HG03354 (cell line): Measurements from ENCODE around the gene PROCA1.
"Not testable (repeated sequence)": the region's sequence is repeated elsewhere in the genome, so short reads cannot be mapped to it uniquely, and the experiment has no call there.

Source experiments
- ATAC-seq: cut with Tn5 transposase; IDR thresholded peaks from one replicate; pipeline ENCODE4 v1.9.1; 2021; ENCODE audit warnings: mild to moderate bottlenecking; ENCODE audit not compliant: unreplicated experiment, poor library complexity, severe bottlenecking

Gene PROCA1

GRCh38 chr17:28744972-28745785 lies 33.5 kb upstream of the PROCA1 start:
- no peak for ATAC-seq

- peak; percentile 36 for ATAC-seq
These were observed 32.6 kb upstream of the PROCA1 start for GRCh38 chr17:28744104-28744971.

GRCh38 chr17:28743243-28744103 lies 31.8 kb upstream of the PROCA1 start, which contains the start of gene TRAF4:
TSS of gene TRAF4 (plus strand) at chr17:28744011. CDS start at chr17:28744113, 102 bp downstream.
- ATAC-seq, result peak; percentile 64

- no peak for ATAC-seq
These were observed 30.0 kb upstream of the PROCA1 start for GRCh38 chr17:28741358-28742349.

- ATAC-seq, result no peak
These were observed 29.0 kb upstream of the PROCA1 start for GRCh38 chr17:28740406-28741357.

- ATAC-seq, result peak; percentile 30
These were observed 27.1 kb upstream of the PROCA1 start for GRCh38 chr17:28738680-28739384.

- ATAC-seq, result peak; percentile 69
These were observed 26.3 kb upstream of the PROCA1 start for GRCh38 chr17:28737770-28738679.

- no peak for ATAC-seq
These were observed 25.6 kb upstream of the PROCA1 start for GRCh38 chr17:28737316-28737715.

GRCh38 chr17:28735913-28736769 lies 24.5 kb upstream of the PROCA1 start:
- not testable (repeated sequence) for ATAC-seq

- no peak for ATAC-seq
These were observed 23.6 kb upstream of the PROCA1 start for GRCh38 chr17:28735242-28735722.

GRCh38 chr17:28734712-28735241 lies 23.1 kb upstream of the PROCA1 start:
- no peak for ATAC-seq

- ATAC-seq, result no peak
These were observed 21.7 kb upstream of the PROCA1 start for GRCh38 chr17:28733346-28733745.

- no peak for ATAC-seq
These were observed 18.3 kb upstream of the PROCA1 start for GRCh38 chr17:28729950-28730330.

- ATAC-seq, result peak; percentile 42
These were observed 16.9 kb upstream of the PROCA1 start, which contains the start of gene NEK8 for GRCh38 chr17:28728364-28729200. TSS of gene NEK8 (plus strand) at chr17:28728788. CDS start at chr17:28728814, 26 bp downstream.
